BLaER1 treated with 17β-estradiol and CSF1 and Interleukin-3, amounts not matched to agents 10 nM and 100 nM (cell line): Measurements from ENCODE around the gene EYS.
"Not testable (repeated sequence)": the region's sequence is repeated elsewhere in the genome, so short reads cannot be mapped to it uniquely, and the experiment has no call there.

Experiments
- H3K27ac ChIP-seq, 11 experiments: shearing (Covaris generic); formaldehyde crosslinking; 2 replicates each; pipeline ENCODE4 v1.8.1; 2022
- H3K27me3 ChIP-seq, 11 experiments: shearing (Covaris generic); formaldehyde crosslinking; 2 replicates each; pipeline ENCODE4 v1.8.1; 2022
- H3K36me3 ChIP-seq, 11 experiments: shearing (Covaris generic); formaldehyde crosslinking; 2 replicates each; pipeline ENCODE4 v1.8.1; 2022
- H3K4me1 ChIP-seq, 10 experiments: shearing (Covaris generic); formaldehyde crosslinking; 2 replicates each; pipeline ENCODE4 v1.8.1; 2022
- H3K4me2 ChIP-seq, 11 experiments: shearing (Covaris generic); formaldehyde crosslinking; 2 replicates each; pipeline ENCODE4 v1.8.1; 2022
- H3K4me3 ChIP-seq, 10 experiments: shearing (Covaris generic); formaldehyde crosslinking; 2 replicates each; pipeline ENCODE4 v1.8.1; 2022
- H3K9ac ChIP-seq, 11 experiments: shearing (Covaris generic); formaldehyde crosslinking; 2 replicates each; pipeline ENCODE4 v1.8.1; 2022
- H3K9me3 ChIP-seq, 11 experiments: shearing (Covaris generic); formaldehyde crosslinking; replicated peaks in 1 of 11; 2 replicates each; pipeline ENCODE4 v1.8.1; 2022
- H4K20me1 ChIP-seq, 11 experiments: shearing (Covaris generic); formaldehyde crosslinking; 2 replicates each; pipeline ENCODE4 v1.8.1; 2022
- Cebpa-rat ChIP-seq, 11 experiments: shearing (Covaris generic); IDR thresholded peaks; 2 replicates each; pipeline ENCODE4 v1.8.1; 2022

Gene EYS

DNA sequence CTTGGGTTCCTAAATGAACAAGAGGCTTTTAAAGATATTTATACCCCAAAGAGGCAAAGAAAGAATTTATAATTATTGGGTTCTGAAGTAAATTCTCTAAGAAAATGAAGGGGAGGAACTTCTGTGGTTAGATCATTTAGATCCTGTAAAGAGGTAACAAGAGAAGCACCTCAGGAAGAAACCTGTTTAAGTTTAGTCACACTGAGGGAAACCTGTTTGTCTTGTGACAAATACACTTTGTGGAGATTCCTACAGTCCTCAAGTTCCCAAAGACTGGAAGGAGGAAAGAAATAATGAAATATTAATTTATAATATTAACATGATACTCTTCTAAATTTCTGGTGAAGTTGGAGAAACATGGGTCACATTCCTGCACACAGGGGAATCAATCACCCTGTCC, 647.5 kb downstream of the EYS start:
- no peak for TF ChIP-seq Cebpa-rat (IDR thresholded peaks at IDR 0.05)
- Histone ChIP-seq H3K9ac (no peak overlapping the region), H3K4me1 (no peaks in the 10 kb centered on the region), H3K4me3 (no peak overlapping the region), H3K9me3 (no peaks in the 10 kb centered on the region), H3K4me2 (no peak overlapping the region), H3K36me3 (no peaks in the 10 kb centered on the region), H3K27ac (no peak overlapping the region), H3K27me3 (no peaks in the 10 kb centered on the region), H4K20me1 (no peaks in the 10 kb centered on the region)

GRCh38 chr6:65055545-65055944, 651.5 kb downstream of the EYS start:
- Histone ChIP-seq H3K4me3 (no peak overlapping the region), H3K9ac (no peak overlapping the region)

GRCh38 chr6:65052626-65053025, 654.4 kb downstream of the EYS start:
- Histone ChIP-seq H4K20me1 (no peaks in the 10 kb centered on the region), H3K27me3 (no peaks in the 10 kb centered on the region), H3K4me1 (no peaks in the 10 kb centered on the region), H3K27ac (no peak overlapping the region), H3K4me3 (no peak overlapping the region), H3K9ac (no peak overlapping the region), H3K9me3 (no peaks in the 10 kb centered on the region), H3K36me3 (no peaks in the 10 kb centered on the region), H3K4me2 (no peak overlapping the region)
- TF ChIP-seq Cebpa-rat (IDR thresholded peaks at IDR 0.05): no peak

More at GRCh38 chr6:65055545-65055944, 651.5 kb downstream of the EYS start:
- H3K9me3 ChIP-seq: no peaks in the 10 kb centered on the region
- no peak overlapping the region for H3K27ac ChIP-seq
- no peaks in the 10 kb centered on the region for H3K36me3 ChIP-seq
- H3K27me3 ChIP-seq: no peaks in the 10 kb centered on the region
- H3K4me2 ChIP-seq: no peak overlapping the region
- no peaks in the 10 kb centered on the region for H4K20me1 ChIP-seq
- H3K4me1 ChIP-seq: no peaks in the 10 kb centered on the region
- TF ChIP-seq Cebpa-rat (IDR thresholded peaks at IDR 0.05): no peak

DNA sequence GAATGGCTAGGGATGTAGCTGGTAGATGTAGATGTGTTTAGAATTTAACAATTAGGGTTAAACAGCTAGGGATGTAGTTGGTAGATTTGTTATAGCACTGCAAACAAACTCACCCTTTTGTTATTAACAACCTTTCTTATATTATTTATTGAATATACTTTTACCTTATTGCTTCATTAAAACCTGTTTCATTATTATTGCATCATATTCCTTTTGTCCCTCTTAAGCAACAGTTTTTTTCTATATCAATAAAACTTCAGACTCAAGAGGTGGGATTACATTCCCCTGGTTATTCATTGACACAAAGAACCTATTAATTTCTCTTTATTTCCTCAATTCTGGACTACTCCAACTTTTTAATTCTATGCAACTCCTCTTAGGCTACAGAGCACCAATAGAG, 661.2 kb downstream of the EYS start:
- TF ChIP-seq Cebpa-rat (IDR thresholded peaks at IDR 0.05): no peak
- Histone ChIP-seq H3K4me1 (peaks cover 0 to 8% (median 0%) of the 10 kb centered on the region in 10 experiments; a peak in 2 of 20 replicates), H4K20me1 (no peaks in the 10 kb centered on the region), H3K36me3 (no peaks in the 10 kb centered on the region), H3K9me3 (no peaks in the 10 kb centered on the region), H3K9ac (no peak overlapping the region), H3K4me3 (no peak overlapping the region), H3K4me2 (no peak overlapping the region), H3K27me3 (no peaks in the 10 kb centered on the region), H3K27ac (no peak overlapping the region)

GRCh38 chr6:65014006-65014405, 693.0 kb downstream of the EYS start:
- H3K9me3 ChIP-seq: no peaks in the 10 kb centered on the region
- H3K9ac ChIP-seq: no peak overlapping the region
- TF ChIP-seq Cebpa-rat (IDR thresholded peaks at IDR 0.05): no peak
- no peaks in the 10 kb centered on the region for H3K36me3 ChIP-seq
- H4K20me1 ChIP-seq: no peaks in the 10 kb centered on the region
- no peak overlapping the region for H3K27ac ChIP-seq
- no peak overlapping the region for H3K4me2 ChIP-seq
- no peak overlapping the region for H3K4me3 ChIP-seq
- H3K27me3 ChIP-seq: no peaks in the 10 kb centered on the region
- H3K4me1 ChIP-seq: no peaks in the 10 kb centered on the region

GRCh38 chr6:65006788-65007187, 700.2 kb downstream of the EYS start:
- H3K27me3 ChIP-seq: no peaks in the 10 kb centered on the region
- no peaks in the 10 kb centered on the region for H3K36me3 ChIP-seq
- H3K9me3 ChIP-seq: peaks cover 0 to 6% (median 0%) of the 10 kb centered on the region in 11 experiments; a peak in 1 of 22 replicates
- no peak for TF ChIP-seq Cebpa-rat (IDR thresholded peaks at IDR 0.05)
- H3K4me2 ChIP-seq: no peak overlapping the region
- H3K27ac ChIP-seq: no peak overlapping the region
- H4K20me1 ChIP-seq: no peaks in the 10 kb centered on the region
- no peaks in the 10 kb centered on the region for H3K4me1 ChIP-seq
- H3K4me3 ChIP-seq: no peak overlapping the region
- H3K9ac ChIP-seq: no peak overlapping the region

GRCh38 chr6:65004283-65004682, 702.7 kb downstream of the EYS start:
- H4K20me1 ChIP-seq: no peaks in the 10 kb centered on the region
- H3K27ac ChIP-seq: no peak overlapping the region
- no peaks in the 10 kb centered on the region for H3K36me3 ChIP-seq
- H3K4me1 ChIP-seq: no peaks in the 10 kb centered on the region
- H3K9me3 ChIP-seq: peaks cover 0 to 6% (median 0%) of the 10 kb centered on the region in 11 experiments; a peak in 1 of 22 replicates
- H3K9ac ChIP-seq: no peak overlapping the region
- no peaks in the 10 kb centered on the region for H3K27me3 ChIP-seq
- no peak overlapping the region for H3K4me2 ChIP-seq
- TF ChIP-seq Cebpa-rat (IDR thresholded peaks at IDR 0.05): no peak
- no peak overlapping the region for H3K4me3 ChIP-seq

DNA sequence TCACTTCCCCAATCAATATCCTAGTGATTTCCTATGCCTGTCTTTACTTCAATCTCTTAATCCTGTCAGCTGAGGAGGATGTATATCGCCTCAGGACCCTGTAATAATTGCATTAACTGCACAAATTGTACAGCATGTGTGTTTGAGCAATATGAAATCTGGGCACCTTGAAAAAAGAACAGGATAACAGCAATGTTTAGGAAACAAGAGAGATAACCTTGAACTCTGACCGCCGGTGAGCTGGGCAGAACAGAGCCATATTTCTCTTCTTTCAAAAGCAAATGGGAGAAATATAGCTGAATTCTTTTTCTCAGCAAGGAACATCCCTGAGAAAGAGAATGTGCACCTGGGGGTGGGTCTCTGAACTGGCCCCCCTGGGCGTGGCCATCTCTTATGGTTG, 704.1 kb downstream of the EYS start:
- not testable (repeated sequence) for H3K9ac ChIP-seq, H4K20me1 ChIP-seq, H3K27me3 ChIP-seq, H3K36me3 ChIP-seq, H3K4me2 ChIP-seq, H3K27ac ChIP-seq, H3K4me3 ChIP-seq, H3K9me3 ChIP-seq, H3K4me1 ChIP-seq

DNA sequence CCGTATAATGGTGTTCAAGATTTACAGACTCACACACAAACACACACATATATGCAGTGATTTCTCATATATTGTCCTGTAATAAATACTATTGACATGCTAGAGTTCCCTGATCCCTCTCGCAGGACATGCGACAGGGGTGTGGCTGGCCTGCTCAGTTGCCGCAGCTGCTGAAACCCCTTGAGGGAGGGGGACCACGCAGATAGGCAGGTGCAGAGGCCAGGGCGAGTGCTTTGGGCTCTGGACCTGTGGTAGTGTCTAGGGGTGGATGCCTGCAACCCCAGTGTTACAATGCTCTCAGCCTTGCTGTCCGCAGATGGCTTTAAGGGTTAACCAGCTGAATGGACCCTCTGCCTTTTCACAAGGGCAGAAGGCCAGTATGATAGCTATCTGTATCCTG, 706.2 kb downstream of the EYS start:
- TF ChIP-seq Cebpa-rat (IDR thresholded peaks at IDR 0.05): no peak
- H3K4me1 ChIP-seq: no peaks in the 10 kb centered on the region
- H3K9me3 ChIP-seq: peaks cover 0 to 6% (median 0%) of the 10 kb centered on the region in 11 experiments; a peak in 1 of 22 replicates
- H3K4me2 ChIP-seq: no peak overlapping the region
- H3K36me3 ChIP-seq: no peaks in the 10 kb centered on the region
- H4K20me1 ChIP-seq: no peaks in the 10 kb centered on the region
- no peaks in the 10 kb centered on the region for H3K27me3 ChIP-seq
- no peak overlapping the region for H3K4me3 ChIP-seq
- H3K9ac ChIP-seq: no peak overlapping the region
- no peak overlapping the region for H3K27ac ChIP-seq

- TF ChIP-seq Cebpa-rat (IDR thresholded peaks at IDR 0.05): no peak
- Histone ChIP-seq H3K36me3 (no peaks in the 10 kb centered on the region), H4K20me1 (no peaks in the 10 kb centered on the region), H3K9ac (no peak overlapping the region), H3K4me3 (no peak overlapping the region), H3K9me3 (no peaks in the 10 kb centered on the region), H3K27ac (no peak overlapping the region), H3K4me1 (peaks cover 0 to 3% (median 0%) of the 10 kb centered on the region in 10 experiments; a peak in 1 of 20 replicates), H3K4me2 (no peak overlapping the region), H3K27me3 (no peaks in the 10 kb centered on the region)
Observed at GRCh38 chr6:64998204-64998603, 708.8 kb downstream of the EYS start.
